PC-3 (cell line): ENCODE data around the gene UBE2H. TPM values are rescaled to one million over a fixed set of nuclear protein-coding genes. Genes with fewer than 3 reads are reported as not detected.

Experiments used
- ATAC-seq: fragments of 200-7000 bp; cut with Tn5 transposase; 2 replicates; pipeline ENCODE4 v1.9.1; 2020; ENCODE audit warnings: mild to moderate bottlenecking, moderate library complexity
- BruUV-seq: library from RNA; stranded (reverse); fragments of 400-500 nt; replicated peaks from 2 replicates; lab custom pipeline; 2021; lab: Mats Ljungman, UMichigan
- CTCF ChIA-PET: fragments of 300-600 bp; sonication (Branson Sonifier 250); formaldehyde crosslinking; loops from one replicate; lab custom pipeline; 2022; ENCODE audit warnings: antibody characterized with exemption; lab: Charles Lee
- POLR2A ChIA-PET: fragments of 300-600 bp; sonication (Branson Sonifier 250); formaldehyde crosslinking; loops from one replicate; lab custom pipeline; 2022; ENCODE audit warnings: antibody characterized with exemption; ENCODE audit not compliant: unreplicated experiment; lab: Charles Lee
- DNase-seq: peaks from one replicate; pipeline ENCODE4 v3.0.0-alpha.2; 2015
- H2AFZ ChIP-seq: fragments of 300-600 bp; sonication (generic); 2 replicates; pipeline ENCODE4 v1.6.0; 2016; ENCODE audit warnings: antibody characterized with exemption, low read length
- H3F3A ChIP-seq: fragments of 300-600 bp; sonication (generic); one replicate; pipeline ENCODE4 v1.6.0; 2017; ENCODE audit warnings: antibody characterized with exemption, low read length, control low read depth, mild to moderate bottlenecking; ENCODE audit not compliant: unreplicated experiment
- H3K27ac ChIP-seq: fragments of 300-600 bp; sonication (generic); 2 replicates; pipeline ENCODE4 v1.5.1; 2016; ENCODE audit warnings: mild to moderate bottlenecking, low read length
- H3K27me3 ChIP-seq: fragments of 300-600 bp; sonication (generic); 2 replicates; pipeline ENCODE4 v1.6.1; 2016; ENCODE audit warnings: low read length, mixed read lengths
- H3K36me3 ChIP-seq: fragments of 300-600 bp; sonication (generic); 2 replicates; pipeline ENCODE4 v1.6.1; 2016; ENCODE audit warnings: low read depth, mixed run types, low read length, mixed read lengths
- H3K4me1 ChIP-seq: fragments of 300-600 bp; sonication (generic); 2 replicates; pipeline ENCODE4 v1.5.1; 2016; ENCODE audit warnings: low read length; ENCODE audit not compliant: insufficient read depth
- H3K4me2 ChIP-seq: fragments of 300-600 bp; sonication (generic); 2 replicates; pipeline ENCODE4 v1.6.0; 2016; ENCODE audit warnings: low read length
- H3K4me3 ChIP-seq: fragments of 300-600 bp; sonication (generic); 2 replicates; pipeline ENCODE4 v1.5.1; 2016; ENCODE audit warnings: mild to moderate bottlenecking, low read length, mixed read lengths
- H3K79me2 ChIP-seq: fragments of 300-600 bp; sonication (generic); 2 replicates; pipeline ENCODE4 v1.6.1; 2017; ENCODE audit warnings: low read length, mixed read lengths
- H3K9ac ChIP-seq: fragments of 300-600 bp; sonication (generic); 2 replicates; pipeline ENCODE4 v1.6.0; 2016; ENCODE audit warnings: mild to moderate bottlenecking, low read length
- H3K9me2 ChIP-seq: fragments of 300-600 bp; sonication (generic); replicated peaks from 2 replicates; pipeline ENCODE4 v1.6.1; 2016; ENCODE audit warnings: mixed run types, low read length, mixed read lengths
- H3K9me3 ChIP-seq: fragments of 300-600 bp; sonication (generic); 2 replicates; pipeline ENCODE4 v1.6.1; 2016; ENCODE audit warnings: low read length, mixed read lengths
- H4K20me1 ChIP-seq: fragments of 300-600 bp; sonication (generic); 2 replicates; pipeline ENCODE4 v1.6.1; 2016; ENCODE audit warnings: low read length, mixed read lengths
- CTCF ChIP-seq: fragments of 300-600 bp; sonication (generic); conservative IDR thresholded peaks from 2 replicates; pipeline ENCODE4 v1.5.1; 2017; ENCODE audit warnings: antibody characterized with exemption, low read depth, mild to moderate bottlenecking, low read length
- EZH2 ChIP-seq: fragments of 300-600 bp; sonication (generic); IDR thresholded peaks from one replicate; pipeline ENCODE4 v1.6.1; 2017; ENCODE audit warnings: antibody characterized with exemption, mild to moderate bottlenecking, low read length; ENCODE audit not compliant: unreplicated experiment
- EZH2phosphoT487 ChIP-seq: fragments of 300-600 bp; sonication (generic); IDR thresholded peaks from 2 replicates; pipeline ENCODE4 v1.6.1; 2018; ENCODE audit warnings: mild to moderate bottlenecking, antibody characterized with exemption, low read length, borderline replicate concordance
- intact Hi-C: fragments of 100-400 bp; cut with micrococcal nuclease; formaldehyde crosslinking; loops from 2 replicates; pipeline ENCODE4 v1.9.0; 2023
- total RNA-seq: library from RNA; depleted of rRNA; stranded (reverse); fragments of >200 nt; gene quantifications from 2 replicates; pipeline ENCODE4 v1.2.3, GENCODE V29; 2014

Gene UBE2H
- total RNA-seq, 1 experiment from 2014 or later: 62.5 TPM

- Histone ChIP-seq H3K9me2 (no peaks in the 10 kb centered on the region), H3K79me2 (peaks cover 63% of the 10 kb centered on the region), H3K9me3 (no peaks in the 10 kb centered on the region), H4K20me1 (0 out of 2 replicates have a peak, but pooled peaks cover 10% of the 10 kb centered on the region), H3F3A (no peaks in the 10 kb centered on the region), H3K36me3 (no peaks in the 10 kb centered on the region), H3K27ac (no peak overlapping the region), H3K9ac (no peak overlapping the region), H2AFZ (no peak overlapping the region), H3K4me1 (no peaks in the 10 kb centered on the region), H3K27me3 (no peaks in the 10 kb centered on the region), H3K4me2 (no peak overlapping the region), H3K4me3 (no peak overlapping the region)
- ATAC-seq: no peak
- no TSS peak for BruUV-seq
- intact Hi-C loops: no loop called here
- CTCF ChIA-PET: no interaction called here
- no peak for DNase-seq
- TF ChIP-seq EZH2: no peak
- no peak for TF ChIP-seq CTCF
- TF ChIP-seq EZH2phosphoT487: no peak
- POLR2A ChIA-PET: no interaction called here
Observed at GRCh38 chr7:129939881-129940280, 12.9 kb downstream of the UBE2H start.

DNA sequence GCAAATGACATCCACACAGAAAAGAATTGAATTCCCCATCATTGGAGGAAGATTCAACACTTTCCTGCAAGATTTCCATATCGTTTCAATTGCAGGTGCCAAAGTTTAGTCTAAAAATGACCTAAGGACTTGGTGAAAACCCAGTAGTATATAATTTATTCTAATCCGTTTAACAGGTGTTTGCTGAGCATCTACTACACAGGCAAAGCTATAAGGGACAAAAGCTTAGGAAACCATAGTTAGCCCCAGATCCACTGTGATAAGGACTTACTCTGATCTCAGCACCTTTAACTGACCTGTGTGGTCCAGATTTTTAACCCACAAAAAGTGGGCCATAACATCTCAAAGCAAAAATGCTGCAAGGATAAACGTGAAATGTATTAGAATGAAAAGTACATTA, 19.1 kb downstream of the UBE2H start:
- ChIA-PET CTCF (interaction anchor here (1.0 kb wide), 1 partner anchor 37 kb away, joined by 3 read pairs; no protein-coding TSS in a partner anchor), POLR2A (no interaction called here)
- H3K27me3 ChIP-seq: no peaks in the 10 kb centered on the region

More for the DNA sequence above, 19.1 kb downstream of the UBE2H start:
- H3K36me3 ChIP-seq: no peaks in the 10 kb centered on the region
- no peak for ATAC-seq
- no peak overlapping the region for H3K4me3 ChIP-seq
- intact Hi-C loops: no loop called here
- H3K9ac ChIP-seq: no peak overlapping the region
- no peak for DNase-seq
- H3K4me1 ChIP-seq: no peaks in the 10 kb centered on the region
- H3F3A ChIP-seq: no peaks in the 10 kb centered on the region
- no peak overlapping the region for H3K4me2 ChIP-seq
- no peaks in the 10 kb centered on the region for H3K9me2 ChIP-seq
- H3K27ac ChIP-seq: no peak overlapping the region
- H3K79me2 ChIP-seq: peaks cover 13% of the 10 kb centered on the region
- H4K20me1 ChIP-seq: no peaks in the 10 kb centered on the region
- TF ChIP-seq EZH2 (no peak), CTCF (no peak), EZH2phosphoT487 (no peak)
- H3K9me3 ChIP-seq: no peaks in the 10 kb centered on the region
- no peak overlapping the region for H2AFZ ChIP-seq
- no TSS peak for BruUV-seq
